IMR-90 (cell line): ENCODE data around the gene MYH9. TPM values are rescaled to one million over a fixed set of nuclear protein-coding genes. Genes with fewer than 3 reads are reported as not detected.

Source experiments
- ATAC-seq: fragments of 200-7000 bp; cut with Tn5 transposase; 2 replicates; pipeline ENCODE4 v1.9.1; 2020; ENCODE audit warnings: low read depth, mild to moderate bottlenecking, moderate library complexity
- BruUV-seq: library from RNA; stranded (reverse); fragments of 400-500 nt; replicated peaks from 2 replicates; lab custom pipeline; 2021; lab: Mats Ljungman, UMichigan
- CTCF ChIA-PET: fragments of 300-600 bp; formaldehyde crosslinking; extraction: SDS; loops from one replicate; lab custom pipeline; 2021; ENCODE audit warnings: antibody characterized with exemption; lab: Yijun Ruan, JAX
- POLR2A ChIA-PET: fragments of 300-600 bp; sonication (Branson Sonifier 250); formaldehyde crosslinking; loops from one replicate; lab custom pipeline; 2022; ENCODE audit warnings: antibody characterized with exemption; ENCODE audit not compliant: unreplicated experiment; lab: Charles Lee
- DNase-seq: peaks from one replicate; pipeline ENCODE4 v3.0.0; 2013
- H2AFZ ChIP-seq: replicated peaks from 2 replicates; pipeline ENCODE3; 2013; ENCODE audit warnings: low read length, mild to moderate bottlenecking; ENCODE audit not compliant: poor library complexity
- H2AK5ac ChIP-seq: 2 replicates; pipeline ENCODE4 v1.6.1; 2013; ENCODE audit warnings: low read depth, low read length, inconsistent platforms
- H2AK9ac ChIP-seq: replicated peaks from 2 replicates; pipeline ENCODE3; 2013; ENCODE audit warnings: mild to moderate bottlenecking, low read depth, low read length, moderate library complexity; ENCODE audit not compliant: poor library complexity
- H2BK120ac ChIP-seq: 2 replicates; pipeline ENCODE4 v1.6.1; 2013; ENCODE audit warnings: low read depth, low read length, inconsistent platforms
- H2BK15ac ChIP-seq: 3 replicates; pipeline ENCODE4 v1.6.1; 2013; ENCODE audit warnings: low read depth, low read length, inconsistent platforms
- H2BK20ac ChIP-seq: 2 replicates; pipeline ENCODE4 v1.6.1; 2013; ENCODE audit warnings: low read depth, mild to moderate bottlenecking, inconsistent platforms, low read length, moderate library complexity
- H2BK5ac ChIP-seq: 2 replicates; pipeline ENCODE4 v1.6.1; 2013; ENCODE audit warnings: mild to moderate bottlenecking, low read depth, low read length, inconsistent platforms; ENCODE audit not compliant: poor library complexity, severe bottlenecking
- H3K14ac ChIP-seq: replicated peaks from 2 replicates; pipeline ENCODE4 v1.6.1; 2013; ENCODE audit warnings: low read depth, low read length, inconsistent platforms
- H3K18ac ChIP-seq: 2 replicates; pipeline ENCODE4 v1.6.1; 2013; ENCODE audit warnings: low read depth, low read length, control low read depth
- H3K23ac ChIP-seq: 2 replicates; pipeline ENCODE4 v1.6.1; 2013; ENCODE audit warnings: low read depth, low read length, inconsistent platforms
- H3K27ac ChIP-seq: 2 replicates; pipeline ENCODE4 v1.5.1; 2013; ENCODE audit warnings: mild to moderate bottlenecking, control low read depth, low read length; ENCODE audit not compliant: insufficient read depth
- H3K27me3 ChIP-seq: 2 replicates; pipeline ENCODE4 v1.6.1; 2013; ENCODE audit warnings: low read length; ENCODE audit not compliant: control insufficient read depth, insufficient read depth
- H3K36me3 ChIP-seq: 2 replicates; pipeline ENCODE4 v1.6.1; 2013; ENCODE audit warnings: low read length, mixed read lengths; ENCODE audit not compliant: control insufficient read depth, insufficient read depth
- H3K4ac ChIP-seq: 2 replicates; pipeline ENCODE4 v1.6.1; 2013; ENCODE audit warnings: low read depth, low read length, inconsistent platforms
- H3K4me1 ChIP-seq: 2 replicates; pipeline ENCODE4 v1.6.1; 2013; ENCODE audit warnings: low read length, mixed read lengths; ENCODE audit not compliant: control insufficient read depth, insufficient read depth
- H3K4me2 ChIP-seq: 2 replicates; pipeline ENCODE4 v1.6.1; 2013; ENCODE audit warnings: low read depth, mild to moderate bottlenecking, control low read depth, low read length, moderate library complexity
- H3K4me3 ChIP-seq: 2 replicates; pipeline ENCODE4 v1.5.1; 2013; ENCODE audit warnings: low read depth, mild to moderate bottlenecking, control low read depth, low read length, moderate library complexity; ENCODE audit not compliant: insufficient read depth
- H3K56ac ChIP-seq: 2 replicates; pipeline ENCODE4 v1.6.1; 2013; ENCODE audit warnings: low read length, inconsistent platforms; ENCODE audit not compliant: insufficient read depth; ENCODE audit errors: extremely low read depth
- H3K79me1 ChIP-seq, 2 experiments: 2 replicates each; pipeline ENCODE4 v1.6.1; 2013; ENCODE audit warnings: low read length in 2 of 2, inconsistent platforms in 1 of 2, low read depth in 1 of 2
- H3K9ac ChIP-seq: 2 replicates; pipeline ENCODE4 v1.6.1; 2013; ENCODE audit warnings: low read depth, low read length, control low read depth
- H3K9me1 ChIP-seq: 2 replicates; pipeline ENCODE4 v1.6.1; 2013; ENCODE audit warnings: low read length, inconsistent platforms; ENCODE audit not compliant: insufficient read depth
- H3K9me3 ChIP-seq: 2 replicates; pipeline ENCODE4 v1.6.1; 2013; ENCODE audit warnings: low read length; ENCODE audit not compliant: control insufficient read depth, insufficient read depth
- H4K20me1 ChIP-seq: 2 replicates; pipeline ENCODE4 v1.6.1; 2013; ENCODE audit warnings: low read length, inconsistent platforms; ENCODE audit not compliant: insufficient read depth
- H4K5ac ChIP-seq: 2 replicates; pipeline ENCODE4 v1.6.1; 2013; ENCODE audit warnings: mild to moderate bottlenecking, low read depth, low read length, control low read depth
- H4K8ac ChIP-seq, 2 experiments: 2 replicates each; pipeline ENCODE4 v1.6.1; 2013; ENCODE audit warnings: low read depth in 2 of 2, low read length in 2 of 2, control low read depth in 1 of 2, inconsistent platforms in 1 of 2
- H4K91ac ChIP-seq: 2 replicates; pipeline ENCODE4 v1.6.1; 2013; ENCODE audit warnings: low read depth, low read length, inconsistent platforms; ENCODE audit not compliant: insufficient read depth
- BHLHE40 ChIP-seq: fragments of 150-350 bp; IDR thresholded peaks from 2 replicates; pipeline ENCODE4 v1.6.1; 2016; ENCODE audit warnings: mild to moderate bottlenecking, low read depth, low read length
- CEBPB ChIP-seq: IDR thresholded peaks from 2 replicates; pipeline ENCODE4 v1.6.1; 2012; ENCODE audit warnings: low read depth, low read length, improper control_type of control experiment
- CHD1 ChIP-seq: IDR thresholded peaks from 2 replicates; pipeline ENCODE4 v1.6.1; 2012; ENCODE audit warnings: low read depth, low read length, improper control_type of control experiment
- CTCF ChIP-seq: conservative IDR thresholded peaks from 2 replicates; pipeline ENCODE4 v1.5.1; 2012; ENCODE audit warnings: mild to moderate bottlenecking, low read depth, low read length, improper control_type of control experiment
- ELK1 ChIP-seq: fragments of 150-350 bp; IDR thresholded peaks from 2 replicates; pipeline ENCODE4 v1.6.1; 2016; ENCODE audit warnings: low read depth, mild to moderate bottlenecking, low read length, moderate library complexity, borderline replicate concordance
- FOS ChIP-seq: fragments of 150-350 bp; IDR thresholded peaks from 2 replicates; pipeline ENCODE4 v1.6.1; 2016; ENCODE audit warnings: low read depth, low read length
- MAFK ChIP-seq: IDR thresholded peaks from 2 replicates; pipeline ENCODE4 v1.6.1; 2012; ENCODE audit warnings: low read depth, low read length, improper control_type of control experiment
- MAZ ChIP-seq: IDR thresholded peaks from 2 replicates; pipeline ENCODE4 v1.6.1; 2012; ENCODE audit warnings: low read depth, mild to moderate bottlenecking, low read length, improper control_type of control experiment, moderate library complexity, borderline replicate concordance
- MXI1 ChIP-seq: IDR thresholded peaks from 2 replicates; pipeline ENCODE4 v1.6.1; 2012; ENCODE audit warnings: low read depth, mild to moderate bottlenecking, low read length, moderate library complexity, borderline replicate concordance
- NFE2L2 ChIP-seq: fragments of 150-350 bp; IDR thresholded peaks from 2 replicates; pipeline ENCODE4 v1.6.1; 2016; ENCODE audit warnings: low read depth, mild to moderate bottlenecking, low read length
- POLR2A ChIP-seq: IDR thresholded peaks from 2 replicates; pipeline ENCODE4 v1.6.1; 2012; ENCODE audit warnings: mild to moderate bottlenecking, low read depth, low read length
- RAD21 ChIP-seq: IDR thresholded peaks from 2 replicates; pipeline ENCODE4 v1.6.1; 2012; ENCODE audit warnings: low read length, improper control_type of control experiment
- RCOR1 ChIP-seq: IDR thresholded peaks from 2 replicates; pipeline ENCODE4 v1.6.1; 2012; ENCODE audit warnings: mild to moderate bottlenecking, low read length, improper control_type of control experiment; ENCODE audit not compliant: insufficient replicate concordance
- RFX5 ChIP-seq: IDR thresholded peaks from 2 replicates; pipeline ENCODE4 v1.8.0; 2012; ENCODE audit warnings: low read depth, mild to moderate bottlenecking, low read length, moderate library complexity
- SMC3 ChIP-seq: fragments of 150-350 bp; IDR thresholded peaks from 2 replicates; pipeline ENCODE4 v1.6.1; 2016; ENCODE audit warnings: low read depth, mild to moderate bottlenecking, antibody characterized with exemption, low read length, moderate library complexity
- USF2 ChIP-seq: fragments of 150-350 bp; IDR thresholded peaks from 2 replicates; pipeline ENCODE4 v1.6.1; 2017; ENCODE audit warnings: mild to moderate bottlenecking, antibody characterized with exemption, low read length, low read depth
- WGBS, 2 experiments: methylation state at CpG; one replicate each; pipeline versions ENCODE4 v1.1.5 to v1.1.7; 2013; ENCODE audit warnings: missing lambda C conversion rate in 2 of 2; ENCODE audit not compliant: insufficient read length in 1 of 2; ENCODE audit errors: extremely low coverage in 2 of 2; 5-methylcytosine and 5-hydroxymethylcytosine counted together
- dilution Hi-C: fragments of 300-500 bp; cut with HindIII; formaldehyde crosslinking; loops from one replicate; pipeline ENCODE4 v1.14.3; 2018; ENCODE audit warnings: low sequenced_read_pairs; ENCODE audit not compliant: unreplicated experiment
- in situ Hi-C: fragments of 300-500 bp; cut with MboI; formaldehyde crosslinking; loops from 3 replicates; pipeline ENCODE4 v1.14.3; 2019; ENCODE audit warnings: low sequenced_read_pairs, inconsistent platforms, mixed read lengths
- intact Hi-C: fragments of 100-400 bp; cut with micrococcal nuclease; formaldehyde crosslinking; loops from 2 replicates; pipeline ENCODE4 v1.10.0; 2022
- polyA plus RNA-seq, 3 experiments: library from polyadenylated mRNA; depleted of rRNA; stranded (reverse); fragments of >200 nt; gene quantifications; 2 replicates each; pipeline ENCODE4 v1.2.3, GENCODE V29; 2012; ENCODE audit warnings: low replicate concordance in 1 of 3
- total RNA-seq: library from RNA; depleted of rRNA; stranded (reverse); fragments of >200 nt; gene quantifications from 2 replicates; pipeline ENCODE4 v1.2.3, GENCODE V29; 2012

Gene MYH9
- total and polyA plus RNA-seq, 2 of the 4 experiments (the other 2 are of a cell fraction), result 475 to 554 TPM

GRCh38 chr22:36373258-36373579 is 14.5 kb downstream of the MYH9 start:
- POLR2A ChIA-PET, result interaction anchor here (0.6 kb wide), 1 partner anchor 9 kb away, joined by 7 read pairs; no protein-coding TSS in a partner anchor
- TF ChIP-seq USF2 (no peak), MAZ (no peak), RCOR1 (no peak), NFE2L2 (no peak), SMC3 (no peak), CHD1 (no peak), ELK1 (no peak), BHLHE40 (no peak), MAFK (no peak), CEBPB (no peak), RFX5 (no peak), CTCF (no peak), POLR2A (no peak), RAD21 (no peak), MXI1 (no peak), FOS (no peak)
- WGBS, 2 experiments, result 60% methylated on average over 1 of the region's 7 CpGs; no CpG with 5 or more reads in 1 of the 2 experiments

More at GRCh38 chr22:36373258-36373579, 14.5 kb downstream of the MYH9 start:
- Histone ChIP-seq H3K79me1 (peaks cover 0 to 48% of the 10 kb centered on the region in 2 experiments; a peak in 2 of 4 replicates), H3K56ac (no peak overlapping the region), H3K4me1 (peaks cover 57% of the 10 kb centered on the region), H3K27me3 (no peaks in the 10 kb centered on the region), H2BK5ac (peak overlapping the region; percentile 33), H2BK120ac (no peak overlapping the region), H2AK9ac (no peak overlapping the region), H2AK5ac (no peak overlapping the region), H4K91ac (no peak overlapping the region), H4K5ac (no peak overlapping the region), H3K4ac (peak overlapping the region; percentile 6; the same call in 1 of the 2 replicates), H3K14ac (0 out of 2 replicates have a peak overlapping the region, but pooled peaks have one; percentile 26), H3K18ac (no peak overlapping the region), H3K23ac (peak overlapping the region; percentile 65; the same call in 1 of the 2 replicates), H2AFZ (no peak overlapping the region), H3K9me1 (peaks cover 38% of the 10 kb centered on the region), H3K36me3 (peaks cover 48% of the 10 kb centered on the region), H4K8ac (no peak overlapping the region), H3K27ac (peak overlapping the region; percentile 58), H2BK15ac (no peak overlapping the region), H2BK20ac (no peak overlapping the region), H4K20me1 (peaks cover 100% of the 10 kb centered on the region), H3K4me3 (no peak overlapping the region), H3K4me2 (no peak overlapping the region), H3K9me3 (no peaks in the 10 kb centered on the region), H3K9ac (no peak overlapping the region)
- intact Hi-C loops, result no loop called here
- ATAC-seq (no peak), DNase-seq (peak; percentile 9)
- CTCF ChIA-PET, result no interaction called here
- dilution Hi-C loops, result no loop called here
- in situ Hi-C loops, result no loop called here
- BruUV-seq, result no TSS peak
